Neural progenitor cell (in vitro differentiated cells): ENCODE data around the gene RTN4. TPM values are rescaled to one million over a fixed set of nuclear protein-coding genes. Genes with fewer than 3 reads are reported as not detected.

Source experiments
- DNase-seq: peaks from one replicate; pipeline ENCODE4 v3.0.0-alpha.2; 2016; ENCODE audit warnings: low spot score
- H2AFZ ChIP-seq: fragments of 200-600 bp; sonication (generic); replicated peaks from 2 replicates; pipeline ENCODE4 v1.6.1; 2016; ENCODE audit warnings: antibody characterized with exemption
- H3F3A ChIP-seq: fragments of 200-600 bp; sonication (generic); 2 replicates; pipeline ENCODE4 v1.6.1; 2016; ENCODE audit warnings: antibody characterized with exemption, low read depth
- H3K27ac ChIP-seq: fragments of 200-600 bp; sonication (generic); 2 replicates; pipeline ENCODE4 v1.5.1; 2016; ENCODE audit warnings: mild to moderate bottlenecking
- H3K27me3 ChIP-seq: fragments of 200-600 bp; sonication (generic); 2 replicates; pipeline ENCODE4 v1.6.1; 2016; ENCODE audit warnings: mild to moderate bottlenecking, moderate library complexity
- H3K36me3 ChIP-seq: fragments of 200-600 bp; sonication (generic); 2 replicates; pipeline ENCODE4 v1.5.1; 2016
- H3K4me1 ChIP-seq: fragments of 200-600 bp; sonication (generic); 2 replicates; pipeline ENCODE4 v1.6.1; 2016; ENCODE audit warnings: mixed run types
- H3K4me2 ChIP-seq: fragments of 200-600 bp; sonication (generic); 2 replicates; pipeline ENCODE4 v1.6.1; 2016
- H3K4me3 ChIP-seq: fragments of 200-600 bp; sonication (generic); 2 replicates; pipeline ENCODE4 v1.5.1; 2016
- H3K79me2 ChIP-seq: fragments of 200-600 bp; sonication (generic); 2 replicates; pipeline ENCODE4 v1.6.1; 2016; ENCODE audit warnings: low read depth
- H3K9ac ChIP-seq: fragments of 200-600 bp; sonication (generic); 2 replicates; pipeline ENCODE4 v1.6.1; 2016
- H3K9me3 ChIP-seq: fragments of 200-600 bp; sonication (generic); 2 replicates; pipeline ENCODE4 v1.5.1; 2016; ENCODE audit warnings: low read depth
- H4K20me1 ChIP-seq: fragments of 200-600 bp; sonication (generic); 2 replicates; pipeline ENCODE4 v1.6.1; 2016; ENCODE audit warnings: low read depth
- H3K27ac Mint-ChIP-seq: 3 replicates; pipeline ENCODE4 v1.8.0; 2021; ENCODE audit warnings: mixed read lengths
- H3K27me3 Mint-ChIP-seq: 2 replicates; pipeline ENCODE4 v1.8.0; 2022; ENCODE audit warnings: low read depth, mild to moderate bottlenecking, inconsistent platforms, moderate library complexity, mixed read lengths; ENCODE audit not compliant: insufficient read depth
- H3K36me3 Mint-ChIP-seq: 3 replicates; pipeline ENCODE4 v1.8.0; 2021; ENCODE audit warnings: mixed read lengths
- H3K4me1 Mint-ChIP-seq: 3 replicates; pipeline ENCODE4 v1.8.0; 2021; ENCODE audit warnings: mixed read lengths
- H3K4me3 Mint-ChIP-seq: 3 replicates; pipeline ENCODE4 v1.8.0; 2021; ENCODE audit warnings: mild to moderate bottlenecking, moderate library complexity, mixed read lengths
- H3K9me3 Mint-ChIP-seq: 3 replicates; pipeline ENCODE4 v1.8.0; 2020; ENCODE audit warnings: mixed read lengths
- EZH2 ChIP-seq: fragments of 200-600 bp; sonication (generic); IDR thresholded peaks from 2 replicates; pipeline ENCODE4 v1.6.1; 2017; ENCODE audit warnings: antibody characterized with exemption, mild to moderate bottlenecking, moderate library complexity
- EZH2phosphoT487 ChIP-seq: fragments of 200-600 bp; sonication (generic); IDR thresholded peaks from 2 replicates; pipeline ENCODE4 v1.6.1; 2017; ENCODE audit warnings: antibody characterized with exemption
- total RNA-seq: library from RNA; depleted of rRNA; stranded (reverse); fragments of >200 nt; gene quantifications from 2 replicates; pipeline ENCODE4 v1.2.3, GENCODE V29; 2015; ENCODE audit warnings: low replicate concordance
- TF ChIP-seq, protein P1 (sequence below): fragments of 200-600 bp; sonication (generic); IDR thresholded peaks from 2 replicates; pipeline ENCODE4 v1.5.1; 2017; ENCODE audit warnings: antibody characterized with exemption, mild to moderate bottlenecking

The RTN4 gene
- total RNA-seq, 1 donor from 2014 or later = 157 TPM

DNA sequence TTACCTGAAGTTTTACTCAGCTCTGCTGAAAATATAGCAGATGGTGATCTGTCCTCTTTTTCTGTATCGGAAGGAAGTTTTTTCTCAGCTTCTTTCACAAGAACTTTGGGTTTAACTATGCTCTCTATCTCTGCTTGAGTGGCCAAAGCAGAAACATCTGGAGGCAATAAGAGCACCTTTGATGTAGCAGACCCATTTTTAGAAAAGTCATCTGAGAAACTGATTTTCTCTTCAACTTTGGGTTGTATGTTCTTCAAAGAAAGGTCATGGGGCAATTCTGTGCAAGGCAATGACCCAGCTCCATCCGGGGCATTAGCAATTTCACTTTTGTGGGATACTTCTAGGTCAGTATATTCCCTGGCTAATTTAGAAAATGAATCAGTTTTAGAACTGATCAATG is 25.2 kb downstream of the RTN4 start:
- Histone ChIP-seq H3K4me2 (no peak overlapping the region), H2AFZ (no peak overlapping the region), H3K4me1 (peaks cover 6% of the 10 kb centered on the region), H3K27me3 (no peaks in the 10 kb centered on the region), H3K9ac (no peak overlapping the region), H4K20me1 (peaks cover 36% of the 10 kb centered on the region), H3K9me3 (no peaks in the 10 kb centered on the region), H3K36me3 (peaks cover 3% of the 10 kb centered on the region), H3F3A (peaks cover 13% of the 10 kb centered on the region), H3K4me3 (no peak overlapping the region), H3K27ac (no peak overlapping the region), H3K79me2 (peaks cover 100% of the 10 kb centered on the region)
- Mint-ChIP-seq H3K4me3 (no peak overlapping the region), H3K27me3 (no peaks in the 10 kb centered on the region), H3K4me1 (no peaks in the 10 kb centered on the region), H3K9me3 (peaks cover 9% of the 10 kb centered on the region), H3K36me3 (peaks cover 22% of the 10 kb centered on the region), H3K27ac (no peak overlapping the region)
- no peak for TF ChIP-seq EZH2phosphoT487
- TF ChIP-seq EZH2 = no peak
- TF ChIP-seq, protein P1, sequence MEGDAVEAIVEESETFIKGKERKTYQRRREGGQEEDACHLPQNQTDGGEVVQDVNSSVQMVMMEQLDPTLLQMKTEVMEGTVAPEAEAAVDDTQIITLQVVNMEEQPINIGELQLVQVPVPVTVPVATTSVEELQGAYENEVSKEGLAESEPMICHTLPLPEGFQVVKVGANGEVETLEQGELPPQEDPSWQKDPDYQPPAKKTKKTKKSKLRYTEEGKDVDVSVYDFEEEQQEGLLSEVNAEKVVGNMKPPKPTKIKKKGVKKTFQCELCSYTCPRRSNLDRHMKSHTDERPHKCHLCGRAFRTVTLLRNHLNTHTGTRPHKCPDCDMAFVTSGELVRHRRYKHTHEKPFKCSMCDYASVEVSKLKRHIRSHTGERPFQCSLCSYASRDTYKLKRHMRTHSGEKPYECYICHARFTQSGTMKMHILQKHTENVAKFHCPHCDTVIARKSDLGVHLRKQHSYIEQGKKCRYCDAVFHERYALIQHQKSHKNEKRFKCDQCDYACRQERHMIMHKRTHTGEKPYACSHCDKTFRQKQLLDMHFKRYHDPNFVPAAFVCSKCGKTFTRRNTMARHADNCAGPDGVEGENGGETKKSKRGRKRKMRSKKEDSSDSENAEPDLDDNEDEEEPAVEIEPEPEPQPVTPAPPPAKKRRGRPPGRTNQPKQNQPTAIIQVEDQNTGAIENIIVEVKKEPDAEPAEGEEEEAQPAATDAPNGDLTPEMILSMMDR = no peak
- DNase-seq = no peak

DNA sequence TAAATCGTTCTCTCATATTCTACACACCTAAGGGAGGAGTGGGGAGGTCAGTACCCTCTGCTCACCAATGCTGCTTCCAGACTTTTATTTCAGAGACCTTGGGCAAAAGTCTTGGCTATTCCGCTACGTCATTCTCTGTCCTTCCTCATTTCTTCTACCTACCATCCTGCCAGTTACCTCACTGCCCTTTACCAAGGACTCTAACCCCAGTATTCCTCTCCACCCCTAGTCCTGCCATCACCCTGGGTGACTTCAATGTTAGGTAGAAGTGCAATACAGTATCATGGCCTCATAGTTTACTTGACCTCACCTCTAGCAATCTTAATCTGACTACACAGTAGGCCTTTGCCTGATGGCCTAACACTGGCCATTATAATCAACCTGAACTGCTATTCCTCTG is 27.8 kb downstream of the RTN4 start:
- peaks cover 43% of the 10 kb centered on the region for H3K36me3 Mint-ChIP-seq
- no peak for DNase-seq
- peaks cover 5% of the 10 kb centered on the region for H3K4me1 ChIP-seq
- H3K4me3 ChIP-seq = no peak overlapping the region
- no peak overlapping the region for H3K27ac ChIP-seq
- no peaks in the 10 kb centered on the region for H3K9me3 ChIP-seq
- no peaks in the 10 kb centered on the region for H3K4me1 Mint-ChIP-seq
- no peaks in the 10 kb centered on the region for H3K27me3 Mint-ChIP-seq
- H2AFZ ChIP-seq = no peak overlapping the region
- no peak overlapping the region for H3K4me2 ChIP-seq
- peaks cover 28% of the 10 kb centered on the region for H4K20me1 ChIP-seq
- H3K36me3 ChIP-seq = peaks cover 3% of the 10 kb centered on the region
- TF ChIP-seq, protein P1 = no peak
- TF ChIP-seq EZH2phosphoT487 (no peak), EZH2 (no peak)
- no peak overlapping the region for H3K9ac ChIP-seq
- H3K27ac Mint-ChIP-seq = no peak overlapping the region
- peaks cover 100% of the 10 kb centered on the region for H3K79me2 ChIP-seq
- peaks cover 10% of the 10 kb centered on the region for H3F3A ChIP-seq
- H3K27me3 ChIP-seq = no peaks in the 10 kb centered on the region
- H3K9me3 Mint-ChIP-seq = peaks cover 20% of the 10 kb centered on the region
- H3K4me3 Mint-ChIP-seq = no peak overlapping the region

DNA sequence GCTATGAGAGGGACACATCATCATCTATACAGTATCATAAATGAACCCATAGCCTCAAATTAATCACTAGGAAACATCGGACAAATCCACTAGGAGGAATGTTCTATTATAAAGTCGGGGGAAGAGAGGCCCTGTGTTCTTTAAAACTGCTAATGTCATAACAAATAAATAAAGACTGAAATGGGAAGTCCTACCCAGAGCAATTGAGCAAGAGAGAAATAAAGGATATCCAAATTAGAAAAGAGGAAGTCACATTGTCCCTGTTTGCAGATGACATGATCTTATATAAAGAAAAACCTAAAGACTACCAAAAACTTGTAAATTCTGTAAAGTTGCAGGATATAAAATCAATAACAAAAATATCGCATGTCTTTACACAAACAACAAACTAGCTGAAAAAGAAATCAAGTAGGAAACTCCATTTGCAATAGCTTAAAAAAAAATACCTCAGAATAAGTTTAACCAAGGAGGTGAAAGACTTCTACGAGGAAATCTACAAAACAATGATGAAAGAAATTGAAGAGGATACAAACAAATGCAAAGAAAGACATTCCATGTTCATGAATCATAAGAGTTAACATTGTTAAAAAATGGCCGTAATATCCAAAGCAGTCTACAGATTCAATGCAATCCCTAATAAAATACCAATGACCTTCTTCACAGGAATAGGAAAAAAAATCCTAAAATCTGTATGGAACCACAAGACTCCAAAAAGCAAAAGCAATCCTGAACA is 30.6 kb downstream of the RTN4 start:
- no peak overlapping the region for H2AFZ ChIP-seq
- H3K4me3 Mint-ChIP-seq = no peak overlapping the region
- DNase-seq = no peak
- no peak overlapping the region for H3K27ac Mint-ChIP-seq
- no peak overlapping the region for H3K4me2 ChIP-seq
- peaks cover 23% of the 10 kb centered on the region for H3K9me3 Mint-ChIP-seq
- peaks cover 7% of the 10 kb centered on the region for H3K36me3 ChIP-seq
- H3K27me3 ChIP-seq = no peaks in the 10 kb centered on the region
- TF ChIP-seq EZH2phosphoT487 (no peak), EZH2 (no peak)
- TF ChIP-seq, protein P1 = no peak
- H3K4me1 Mint-ChIP-seq = no peaks in the 10 kb centered on the region
- H3K27me3 Mint-ChIP-seq = no peaks in the 10 kb centered on the region
- H3K9ac ChIP-seq = no peak overlapping the region
- no peaks in the 10 kb centered on the region for H3K4me1 ChIP-seq
- H3K79me2 ChIP-seq = peaks cover 100% of the 10 kb centered on the region
- peaks cover 7% of the 10 kb centered on the region for H3K9me3 ChIP-seq
- H3K4me3 ChIP-seq = no peak overlapping the region
- H3F3A ChIP-seq = peaks cover 3% of the 10 kb centered on the region
- H4K20me1 ChIP-seq = peaks cover 25% of the 10 kb centered on the region
- H3K36me3 Mint-ChIP-seq = peaks cover 48% of the 10 kb centered on the region
- H3K27ac ChIP-seq = no peak overlapping the region
